A673 (cell line): Measurements from ENCODE around the gene GGA3. TPM values are rescaled to one million over a fixed set of nuclear protein-coding genes. Genes with fewer than 3 reads are reported as not detected.

Experiments
- BruUV-seq: library from RNA; stranded (reverse); fragments of 400-500 nt; replicated peaks from 2 replicates; lab custom pipeline; 2021; lab: Mats Ljungman, UMichigan
- CTCF ChIA-PET: fragments of 300-600 bp; sonication (Branson Sonifier 250); formaldehyde crosslinking; loops from one replicate; lab custom pipeline; 2022; ENCODE audit warnings: antibody characterized with exemption; lab: Charles Lee
- POLR2A ChIA-PET: fragments of 300-600 bp; sonication (Branson Sonifier 250); formaldehyde crosslinking; loops from one replicate; lab custom pipeline; 2022; ENCODE audit warnings: antibody characterized with exemption; ENCODE audit not compliant: low non-redundant PET; lab: Charles Lee
- DNase-seq: peaks from one replicate; pipeline ENCODE4 v3.0.0-alpha.2; 2015; ENCODE audit warnings: low spot score
- H3K27ac ChIP-seq: fragments of 200-600 bp; sonication (generic); 2 replicates; pipeline ENCODE4 v1.5.1; 2016; ENCODE audit warnings: mixed run types, low read depth, mild to moderate bottlenecking, mixed read lengths, antibody characterized with exemption, low read length; ENCODE audit not compliant: poor library complexity, severe bottlenecking
- H3K27me3 ChIP-seq: fragments of 200-600 bp; sonication (generic); replicated peaks from 2 replicates; pipeline ENCODE4 v1.6.1; 2017; ENCODE audit warnings: mixed run types, low read depth, mild to moderate bottlenecking, mixed read lengths, antibody characterized with exemption, low read length; ENCODE audit not compliant: insufficient read depth, poor library complexity
- H3K36me3 ChIP-seq: fragments of 200-600 bp; sonication (generic); 2 replicates; pipeline ENCODE4 v1.6.1; 2016; ENCODE audit warnings: mixed run types, mild to moderate bottlenecking, mixed read lengths, antibody characterized with exemption, low read length; ENCODE audit not compliant: insufficient read depth, poor library complexity, severe bottlenecking
- H3K4me1 ChIP-seq: fragments of 200-600 bp; sonication (generic); 2 replicates; pipeline ENCODE4 v1.6.1; 2017; ENCODE audit warnings: mixed run types, mild to moderate bottlenecking, mixed read lengths, antibody characterized with exemption, low read length; ENCODE audit not compliant: insufficient read depth, poor library complexity, severe bottlenecking
- H3K4me3 ChIP-seq: fragments of 200-600 bp; sonication (generic); 2 replicates; pipeline ENCODE4 v1.5.1; 2016; ENCODE audit warnings: low read depth, mixed run types, mild to moderate bottlenecking, mixed read lengths, low read length; ENCODE audit not compliant: poor library complexity, severe bottlenecking
- H3K9me3 ChIP-seq: fragments of 200-600 bp; sonication (generic); 2 replicates; pipeline ENCODE4 v1.6.1; 2016; ENCODE audit warnings: mixed run types, low read depth, mild to moderate bottlenecking, mixed read lengths, antibody characterized with exemption, low read length; ENCODE audit not compliant: poor library complexity, severe bottlenecking
- EZH2 ChIP-seq: fragments of 200-600 bp; sonication (generic); IDR thresholded peaks from 2 replicates; pipeline ENCODE4 v1.6.1; 2017; ENCODE audit warnings: borderline replicate concordance, low read depth, mild to moderate bottlenecking, mixed read lengths, antibody characterized with exemption, low read length; ENCODE audit not compliant: poor library complexity, severe bottlenecking
- intact Hi-C: fragments of 100-400 bp; cut with micrococcal nuclease; formaldehyde crosslinking; loops from one replicate; pipeline ENCODE4 v1.10.0; 2022; ENCODE audit not compliant: unreplicated experiment
- total RNA-seq: library from RNA; stranded (reverse); gene quantifications from 2 replicates; pipeline ENCODE4 v1.2.3, GENCODE V29; 2021
- TF ChIP-seq, protein P1 (sequence below): fragments of 300-800, 200-600 bp; sonication (generic); conservative IDR thresholded peaks from 2 replicates; pipeline ENCODE4 v1.5.1; 2017; ENCODE audit warnings: low read depth, mild to moderate bottlenecking, antibody characterized with exemption, low read length, moderate library complexity, mixed read lengths

Gene GGA3
- total RNA-seq, 1 experiment from 2014 or later, result 52.7 TPM

DNA sequence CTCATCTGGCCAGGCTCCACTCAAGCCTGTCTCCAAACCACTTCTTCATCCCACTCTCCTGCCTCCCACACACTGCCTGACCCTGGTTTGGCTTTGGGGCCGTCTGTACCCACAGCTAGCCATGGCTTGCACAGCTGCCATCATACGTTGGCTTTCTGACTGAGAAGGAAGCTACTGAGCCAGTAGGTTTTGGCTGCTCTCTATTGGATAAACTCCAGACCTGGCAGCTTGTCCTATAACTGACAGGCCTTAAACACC, 5.7 kb upstream of the GGA3 start:
- POLR2A ChIA-PET, result no interaction called here
- intact Hi-C loops, result no loop called here
- no peak for DNase-seq

DNA sequence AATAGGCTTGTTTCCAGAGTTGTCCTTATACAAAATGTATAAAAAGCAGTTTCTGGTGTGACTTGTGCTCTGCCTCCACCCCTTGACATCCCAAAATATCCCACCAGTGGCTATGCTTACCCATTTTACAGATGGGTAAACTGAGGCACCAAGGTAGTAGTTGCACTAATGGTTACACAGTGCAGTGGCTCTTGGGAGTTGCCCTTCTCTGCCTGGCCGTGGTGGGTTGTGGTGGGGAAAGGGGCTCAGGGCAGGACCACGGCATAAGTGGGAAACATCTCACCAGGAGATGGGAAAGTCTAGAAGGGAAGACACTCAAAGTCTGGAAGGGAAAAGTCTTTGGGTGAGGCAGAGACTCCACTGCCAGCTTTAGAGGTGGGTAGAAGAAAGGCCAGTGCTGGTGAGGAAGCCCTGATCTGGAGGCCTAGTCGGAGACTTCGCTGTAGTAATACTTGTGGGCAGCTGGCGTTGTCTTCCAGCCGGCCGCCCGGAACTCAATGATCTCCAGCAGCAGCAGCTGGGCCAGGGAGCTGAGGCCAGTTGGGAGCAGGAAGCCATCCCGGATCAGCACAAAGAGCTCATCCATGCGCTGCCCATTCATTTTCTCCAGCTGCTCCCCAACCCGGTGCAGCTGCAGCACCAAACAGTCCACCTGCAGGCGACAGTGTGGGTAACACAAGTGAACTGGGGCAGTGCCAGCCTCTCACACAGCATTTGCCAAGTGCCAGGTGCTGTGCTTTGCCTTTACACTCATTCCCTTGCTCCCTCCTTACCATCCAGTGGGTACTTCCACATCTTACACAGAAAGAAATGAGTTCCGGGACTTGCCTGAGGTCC, 5.1 kb upstream of the GGA3 start:
- ChIA-PET POLR2A (no interaction called here), CTCF (no interaction called here)
- DNase-seq, result no peak
- intact Hi-C loops, result no loop called here
- no TSS peak for BruUV-seq
- TF ChIP-seq EZH2, result no peak
- TF ChIP-seq, protein P1, sequence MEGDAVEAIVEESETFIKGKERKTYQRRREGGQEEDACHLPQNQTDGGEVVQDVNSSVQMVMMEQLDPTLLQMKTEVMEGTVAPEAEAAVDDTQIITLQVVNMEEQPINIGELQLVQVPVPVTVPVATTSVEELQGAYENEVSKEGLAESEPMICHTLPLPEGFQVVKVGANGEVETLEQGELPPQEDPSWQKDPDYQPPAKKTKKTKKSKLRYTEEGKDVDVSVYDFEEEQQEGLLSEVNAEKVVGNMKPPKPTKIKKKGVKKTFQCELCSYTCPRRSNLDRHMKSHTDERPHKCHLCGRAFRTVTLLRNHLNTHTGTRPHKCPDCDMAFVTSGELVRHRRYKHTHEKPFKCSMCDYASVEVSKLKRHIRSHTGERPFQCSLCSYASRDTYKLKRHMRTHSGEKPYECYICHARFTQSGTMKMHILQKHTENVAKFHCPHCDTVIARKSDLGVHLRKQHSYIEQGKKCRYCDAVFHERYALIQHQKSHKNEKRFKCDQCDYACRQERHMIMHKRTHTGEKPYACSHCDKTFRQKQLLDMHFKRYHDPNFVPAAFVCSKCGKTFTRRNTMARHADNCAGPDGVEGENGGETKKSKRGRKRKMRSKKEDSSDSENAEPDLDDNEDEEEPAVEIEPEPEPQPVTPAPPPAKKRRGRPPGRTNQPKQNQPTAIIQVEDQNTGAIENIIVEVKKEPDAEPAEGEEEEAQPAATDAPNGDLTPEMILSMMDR, result no peak
- Histone ChIP-seq H3K4me3 (no peak overlapping the region), H3K27me3 (no peaks in the 10 kb centered on the region), H3K27ac (no peak overlapping the region), H3K4me1 (peaks cover 9% of the 10 kb centered on the region), H3K36me3 (peaks cover 39% of the 10 kb centered on the region), H3K9me3 (no peaks in the 10 kb centered on the region)

More for the DNA sequence above, 5.7 kb upstream of the GGA3 start:
- no peak overlapping the region for H3K4me3 ChIP-seq
- no peak for TF ChIP-seq EZH2
- TF ChIP-seq, protein P1, result no peak
- H3K36me3 ChIP-seq, result peaks cover 39% of the 10 kb centered on the region
- CTCF ChIA-PET, result no interaction called here
- H3K9me3 ChIP-seq, result no peaks in the 10 kb centered on the region
- no peaks in the 10 kb centered on the region for H3K27me3 ChIP-seq
- no peak overlapping the region for H3K27ac ChIP-seq
- BruUV-seq, result no TSS peak
- H3K4me1 ChIP-seq, result peaks cover 9% of the 10 kb centered on the region

DNA sequence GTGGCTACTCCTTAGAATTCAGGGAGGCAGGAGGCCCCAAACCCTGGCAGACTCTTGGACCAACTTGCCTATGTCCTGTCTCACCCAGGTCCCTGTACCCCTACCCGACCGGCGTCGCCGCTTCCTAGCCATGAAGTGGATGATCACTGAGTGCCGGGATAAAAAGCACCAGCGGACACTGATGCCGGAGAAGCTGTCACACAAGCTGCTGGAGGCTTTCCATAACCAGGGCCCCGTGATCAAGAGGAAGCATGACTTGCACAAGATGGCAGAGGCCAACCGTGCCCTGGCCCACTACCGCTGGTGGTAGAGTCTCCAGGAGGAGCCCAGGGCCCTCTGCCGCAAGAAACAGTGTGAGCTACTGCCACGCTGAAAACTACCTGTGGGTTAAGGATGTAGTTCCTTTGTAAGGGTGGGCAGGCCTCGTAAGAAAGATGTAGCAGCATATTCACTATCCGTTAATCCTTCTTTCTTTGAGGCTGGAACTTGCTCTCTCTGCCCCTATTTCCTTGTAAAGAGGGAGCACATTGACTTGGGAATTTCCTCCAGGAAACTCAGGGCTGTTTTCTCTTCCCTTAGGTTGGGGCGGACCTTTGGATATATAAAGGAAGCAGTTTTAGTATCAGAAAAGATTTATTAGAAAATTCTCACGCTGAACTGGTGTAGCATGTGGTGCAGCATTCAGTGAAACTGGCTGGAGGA, 4.4 kb upstream of the GGA3 start:
- TF ChIP-seq, protein P1, result no peak
- TF ChIP-seq EZH2, result no peak
- BruUV-seq, result no TSS peak
- H3K4me1 ChIP-seq, result peaks cover 9% of the 10 kb centered on the region
- H3K4me3 ChIP-seq, result no peak overlapping the region
- no peak for DNase-seq
- no peaks in the 10 kb centered on the region for H3K9me3 ChIP-seq
- no peaks in the 10 kb centered on the region for H3K27me3 ChIP-seq
- intact Hi-C loops, result no loop called here
- POLR2A ChIA-PET, result no interaction called here
- H3K36me3 ChIP-seq, result peaks cover 39% of the 10 kb centered on the region
- no peak overlapping the region for H3K27ac ChIP-seq
- CTCF ChIA-PET, result no interaction called here
